SH-SY5Y (cell line): ENCODE results near the gene ARHGAP15.

ENCODE experiments used
- GATA2 ChIP-seq: IDR thresholded peaks from 2 replicates; pipeline ENCODE4 v1.6.1; 2011; ENCODE audit warnings: mild to moderate bottlenecking, low read depth, low read length
- GATA3 ChIP-seq: IDR thresholded peaks from 2 replicates; pipeline ENCODE4 v1.6.1; 2011; ENCODE audit warnings: low read depth, mild to moderate bottlenecking, low read length, moderate library complexity

ARHGAP15 gene

DNA sequence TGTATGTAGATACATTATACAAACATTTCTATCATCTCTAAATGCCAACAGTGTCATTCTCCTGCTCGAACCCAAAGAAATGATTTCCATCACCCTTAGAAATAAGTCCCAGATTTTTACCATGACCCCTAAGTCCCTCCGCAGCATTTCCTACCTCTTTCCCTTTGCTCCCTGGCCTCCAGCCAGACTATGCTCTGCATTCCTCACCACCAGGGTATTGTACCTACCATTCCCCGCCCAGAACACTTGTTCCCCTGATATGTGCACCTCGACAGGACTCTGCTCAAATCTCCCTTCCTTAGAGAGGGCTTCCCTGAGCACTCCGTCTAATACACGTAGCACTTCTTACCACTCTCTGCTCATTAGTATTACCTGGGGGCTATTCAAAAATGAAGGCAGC lies 630.2 kb downstream of the ARHGAP15 start:
- no peak for TF ChIP-seq GATA2
- no peak for TF ChIP-seq GATA3

DNA sequence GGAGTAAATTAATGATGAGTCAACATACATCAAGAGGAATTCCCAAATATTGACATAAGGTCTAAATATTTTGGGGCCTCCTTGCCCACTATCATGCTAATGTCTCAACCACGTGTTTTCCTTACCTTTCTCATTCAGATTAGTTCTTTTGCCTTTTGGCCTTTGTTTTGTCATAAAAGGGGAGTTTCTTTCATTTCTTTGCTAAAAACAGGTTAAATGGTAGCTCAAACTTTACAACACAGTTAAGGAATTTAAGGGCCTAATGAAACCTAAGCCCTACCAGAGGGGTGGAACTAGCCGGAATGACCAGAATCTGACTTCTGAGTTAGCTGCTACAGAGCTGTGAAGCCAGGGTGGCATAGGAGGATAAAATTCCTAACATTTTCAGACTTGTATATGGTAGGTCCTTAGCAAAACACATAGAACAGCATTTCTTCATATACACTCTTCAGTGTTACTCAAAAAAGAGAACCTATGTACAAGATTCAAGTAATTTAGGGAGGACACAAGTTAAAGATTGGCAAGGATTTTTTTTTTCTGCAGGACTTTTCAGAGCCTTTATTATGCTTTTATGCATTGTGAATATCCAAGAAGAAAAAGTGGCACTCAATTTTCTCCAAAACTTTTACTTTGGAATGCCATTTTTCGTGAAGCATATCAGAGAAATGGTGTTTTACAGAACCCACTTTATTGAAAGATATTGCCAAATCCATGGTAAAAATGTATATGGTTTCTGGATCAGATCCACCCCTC lies 633.1 kb downstream of the ARHGAP15 start:
- no peak for TF ChIP-seq GATA3
- no peak for TF ChIP-seq GATA2

DNA sequence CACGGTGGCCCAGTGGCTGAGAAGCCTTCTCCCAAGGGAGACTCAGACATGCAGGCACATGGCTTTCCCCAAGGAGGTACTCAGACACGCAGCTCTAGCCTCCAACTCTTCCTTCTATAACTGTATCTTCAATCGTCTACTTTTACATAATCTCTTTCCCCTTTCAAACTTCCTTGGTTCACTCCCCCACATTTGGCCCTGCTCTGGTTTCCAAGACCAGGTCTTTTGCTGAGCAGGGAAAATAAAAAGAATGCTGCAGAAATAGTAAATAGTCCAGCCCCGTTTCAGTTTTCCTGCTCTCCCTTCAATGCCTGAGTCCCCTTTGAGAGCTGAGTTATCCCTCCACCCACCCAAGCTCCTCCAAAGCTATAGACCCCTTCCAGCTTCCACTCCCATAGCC lies 635.0 kb downstream of the ARHGAP15 start:
- TF ChIP-seq GATA2 (no peak), GATA3 (no peak)

DNA sequence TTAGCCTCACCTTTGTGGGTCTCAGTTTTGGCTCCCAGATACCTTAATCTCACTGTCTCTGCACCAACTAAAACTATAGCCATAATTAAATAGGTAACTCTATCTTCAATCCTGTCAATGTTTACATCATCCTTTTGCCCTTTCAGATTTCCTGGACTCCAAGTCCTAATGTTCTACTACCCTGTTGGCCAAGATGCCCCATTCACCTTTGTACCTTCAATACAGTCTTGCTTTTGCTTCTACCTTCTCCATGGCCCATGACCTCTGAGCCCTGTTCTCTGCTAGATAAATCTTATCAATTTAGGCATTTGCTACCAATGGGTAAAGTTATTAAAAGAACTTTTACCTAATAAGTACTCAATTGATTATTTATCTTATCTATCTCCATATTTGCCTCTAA lies 635.5 kb downstream of the ARHGAP15 start:
- TF ChIP-seq GATA3 (no peak), GATA2 (no peak)

DNA sequence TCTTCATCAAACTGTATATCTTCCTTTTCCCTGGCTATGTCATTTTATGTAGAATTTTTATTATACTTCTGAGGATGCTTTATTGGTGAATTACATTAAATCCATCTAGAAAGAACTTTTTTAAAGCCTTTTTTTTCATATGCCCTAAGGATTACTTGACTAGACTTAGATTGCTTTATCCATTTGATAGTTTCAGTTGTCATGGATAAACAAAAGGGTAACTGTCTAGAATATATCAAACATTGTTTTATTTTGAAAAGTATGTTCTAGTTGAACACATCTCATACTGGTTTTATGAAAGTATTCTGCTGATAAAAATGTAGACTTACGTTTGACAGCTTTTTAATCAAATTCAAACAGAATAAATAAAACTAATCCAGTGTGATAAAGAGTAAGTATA lies 639.8 kb downstream of the ARHGAP15 start:
- TF ChIP-seq GATA2 (no peak), GATA3 (no peak)

DNA sequence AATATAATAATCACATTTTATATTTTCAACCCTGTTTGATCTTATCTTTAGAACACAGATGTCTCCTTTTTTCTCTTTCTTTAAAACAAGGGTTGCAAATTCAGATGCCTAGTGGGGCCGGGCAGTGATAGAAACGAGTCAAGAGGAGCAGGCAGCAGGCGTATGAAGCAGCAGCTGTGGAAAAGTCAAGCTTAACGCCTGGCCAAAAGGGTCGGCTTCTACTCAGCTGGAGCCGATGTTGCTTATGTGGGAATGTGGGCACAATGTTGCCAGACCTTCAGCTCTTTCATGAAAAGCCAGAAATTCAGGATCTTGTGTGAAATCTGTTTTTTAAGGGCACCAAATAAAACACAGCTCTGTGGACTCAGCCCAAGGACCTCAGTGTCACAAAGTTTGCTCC lies 642.7 kb downstream of the ARHGAP15 start:
- TF ChIP-seq GATA3 (no peak), GATA2 (no peak)

DNA sequence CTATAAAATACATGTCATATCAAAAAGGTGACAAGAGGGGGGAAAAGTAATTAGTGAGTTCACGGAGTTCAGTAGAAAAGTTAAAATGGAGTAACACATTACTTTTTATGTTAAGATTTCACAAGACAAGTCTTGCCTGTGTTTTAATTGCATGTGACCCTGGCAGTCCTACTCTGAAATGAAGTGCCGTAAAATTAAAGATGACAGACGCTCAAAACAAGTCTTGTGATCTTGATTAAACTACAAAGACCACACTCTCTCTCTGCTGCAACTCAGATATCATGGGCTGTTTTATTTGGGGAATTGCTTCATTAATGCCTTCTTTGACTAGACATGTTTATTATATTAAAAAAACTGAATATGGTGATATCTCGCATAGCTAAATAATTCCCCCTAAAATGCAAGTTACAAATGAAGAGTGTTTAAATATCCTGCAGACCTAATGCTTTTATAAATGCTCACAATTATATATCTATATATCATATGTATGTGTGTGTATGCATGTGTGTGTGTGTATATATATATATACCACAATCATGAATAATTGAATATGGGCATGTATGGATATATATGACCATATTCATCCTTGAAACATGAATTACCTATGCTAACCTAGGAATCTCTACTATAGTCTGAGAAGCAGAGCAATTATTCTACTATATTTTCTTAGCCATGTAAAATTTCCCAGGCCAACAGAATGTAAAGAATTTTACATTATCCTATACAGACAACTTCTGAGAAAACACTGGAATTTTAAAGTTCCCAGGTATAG lies 647.5 kb downstream of the ARHGAP15 start:
- TF ChIP-seq GATA2 (no peak), GATA3 (no peak)

DNA sequence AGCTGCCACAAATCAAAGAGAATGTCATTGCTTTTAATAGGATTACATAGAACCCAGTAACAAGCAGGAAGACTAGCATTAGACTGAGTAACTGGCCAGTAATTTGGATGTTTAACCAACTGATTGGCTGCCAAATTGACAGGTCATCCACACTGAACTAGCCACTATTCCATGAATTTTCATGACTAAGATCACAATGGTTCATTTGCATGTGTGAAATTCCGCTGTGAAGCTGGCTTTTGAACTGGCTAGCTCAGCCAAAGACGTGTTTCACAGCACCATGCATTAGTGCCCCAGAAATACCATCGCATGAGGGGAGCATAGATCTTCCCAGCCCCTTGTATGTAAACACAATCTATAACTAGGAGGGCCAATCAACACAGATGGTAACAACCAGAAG lies 649.8 kb downstream of the ARHGAP15 start:
- TF ChIP-seq GATA3 = no peak
- no peak for TF ChIP-seq GATA2

DNA sequence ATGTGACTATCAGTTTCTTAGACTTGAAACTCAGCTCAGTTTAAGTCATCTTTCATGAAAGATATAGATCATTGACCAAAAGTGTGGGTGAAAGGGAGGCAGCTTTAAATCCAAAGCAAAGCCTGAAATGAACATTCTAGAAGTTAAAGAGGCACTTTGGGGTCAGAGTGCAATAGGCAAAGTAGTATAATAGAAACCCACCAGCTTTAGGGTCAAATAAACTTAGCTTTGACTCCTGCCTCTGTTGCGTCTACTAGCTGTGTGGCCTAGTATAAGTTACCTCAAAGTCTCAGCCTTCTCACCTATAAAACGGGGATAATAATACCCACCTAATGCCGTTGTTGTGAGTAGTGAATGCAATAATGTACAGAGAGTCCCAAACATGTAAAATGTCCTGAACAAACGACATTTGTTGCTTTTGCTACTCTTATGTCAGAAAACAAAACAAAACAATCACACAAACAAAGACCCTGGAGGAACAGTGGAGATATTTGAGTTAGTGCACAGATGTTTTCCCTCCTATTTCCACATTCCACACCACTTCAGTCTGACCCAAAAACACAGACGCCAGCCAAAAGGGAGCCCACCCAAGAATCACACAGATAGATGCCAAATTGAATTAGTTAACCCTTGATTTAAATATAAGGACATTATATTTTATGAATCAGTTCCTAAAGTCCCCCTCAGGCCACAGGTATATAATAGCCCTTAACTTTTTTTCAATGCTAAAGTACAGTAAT lies 657.0 kb downstream of the ARHGAP15 start:
- no peak for TF ChIP-seq GATA3
- TF ChIP-seq GATA2 = no peak

DNA sequence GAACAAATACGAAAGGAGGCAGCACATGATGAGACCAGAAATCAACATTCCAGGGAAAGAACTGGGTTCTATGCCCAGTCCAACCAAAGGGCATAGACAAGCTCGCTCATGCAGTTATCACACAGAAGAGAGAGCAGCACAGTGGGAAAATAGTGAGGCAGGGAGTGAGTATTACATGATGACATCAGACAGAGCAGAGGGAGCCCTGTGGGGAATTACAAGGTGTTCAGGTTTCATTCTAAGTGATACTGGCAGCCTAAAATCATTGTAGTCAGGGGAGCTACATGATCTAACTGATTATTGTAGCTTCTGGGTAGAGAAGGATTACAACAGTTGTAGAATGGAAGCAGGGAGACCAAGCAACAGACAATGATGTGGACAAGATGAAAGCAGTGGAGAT lies 658.5 kb downstream of the ARHGAP15 start:
- TF ChIP-seq GATA2 (no peak), GATA3 (no peak)

DNA sequence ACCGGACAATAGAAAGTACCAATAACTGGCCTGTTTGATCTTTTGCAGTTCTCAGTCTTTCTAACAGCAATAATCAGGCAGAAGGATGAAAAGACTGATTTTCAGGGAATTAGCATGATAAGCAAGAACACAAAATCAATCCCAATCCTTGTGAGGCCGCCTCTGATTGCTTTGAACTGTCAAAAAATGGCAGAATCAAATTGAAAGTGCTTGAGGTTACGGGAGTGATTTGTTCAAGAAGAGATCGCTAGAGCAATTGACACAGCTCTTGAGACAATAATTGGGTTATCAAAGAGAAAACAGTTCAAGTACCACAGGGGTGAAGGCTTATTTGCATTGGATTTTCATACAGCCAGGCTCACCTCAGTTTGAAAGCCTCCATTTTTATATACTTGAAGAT lies 663.4 kb downstream of the ARHGAP15 start:
- TF ChIP-seq GATA3 (no peak), GATA2 (no peak)

DNA sequence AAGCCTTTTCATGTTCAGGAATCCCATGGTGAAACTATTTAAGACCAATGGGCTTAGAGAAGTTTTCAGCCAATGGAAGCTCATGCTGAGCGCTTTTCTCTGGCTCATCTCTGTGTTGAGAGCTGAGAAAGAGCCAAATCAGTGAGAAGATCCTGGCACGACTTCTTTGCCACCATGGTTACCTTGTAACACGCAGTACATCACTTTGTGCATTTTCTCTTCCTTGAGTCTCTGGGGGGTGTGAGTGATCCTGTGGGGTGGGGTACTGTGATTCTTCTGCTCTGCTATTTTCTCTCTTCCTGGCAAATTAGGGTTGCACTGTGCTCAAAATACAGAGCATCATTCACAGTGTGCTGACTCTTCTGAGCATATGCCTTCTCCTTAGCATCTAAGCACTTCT lies 664.2 kb downstream of the ARHGAP15 start:
- TF ChIP-seq GATA3 = no peak
- no peak for TF ChIP-seq GATA2

DNA sequence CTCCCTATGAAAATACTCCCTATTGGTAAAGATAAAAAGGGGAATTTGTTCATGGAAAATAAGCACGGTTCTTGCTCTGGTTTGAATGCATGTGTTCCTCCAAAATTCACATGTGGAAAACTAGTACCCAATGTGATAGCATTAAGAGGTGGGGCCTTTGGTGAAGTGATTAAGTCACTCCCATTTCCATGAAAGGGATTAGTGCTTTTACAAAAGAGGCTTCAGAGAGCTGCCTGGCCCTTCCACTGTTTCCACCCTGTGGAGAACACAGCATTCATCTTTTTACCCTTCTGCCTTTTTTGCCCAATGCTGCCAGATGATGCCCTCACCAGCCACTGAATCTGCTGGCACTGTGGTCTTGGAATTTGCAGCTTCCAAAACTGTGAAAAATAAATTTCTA lies 666.8 kb downstream of the ARHGAP15 start:
- no peak for TF ChIP-seq GATA3
- no peak for TF ChIP-seq GATA2

DNA sequence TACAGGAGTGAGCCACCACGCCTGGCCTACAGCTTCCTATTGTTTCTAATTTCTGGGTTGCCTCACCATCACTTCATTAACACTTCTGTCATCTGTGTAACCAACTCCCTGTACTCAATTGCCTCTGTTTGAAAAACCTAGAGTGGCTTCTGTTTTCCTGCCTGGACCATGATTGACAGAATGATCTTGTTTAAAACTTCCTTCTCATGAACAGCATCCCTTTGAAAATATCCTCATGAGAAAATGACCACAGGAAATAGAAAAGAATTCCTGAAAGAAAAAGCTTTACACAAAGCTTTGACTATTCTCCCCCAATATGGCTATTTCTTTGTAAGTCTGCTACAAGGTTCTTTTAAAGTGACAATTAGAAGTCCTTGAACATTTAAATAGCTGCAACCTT lies 672.3 kb downstream of the ARHGAP15 start:
- TF ChIP-seq GATA2 (no peak), GATA3 (no peak)
